Esophagus squamous epithelium (tissue), 5 donors: ENCODE measurements around the gene UNCX. TPM values are rescaled to one million over a fixed set of nuclear protein-coding genes. Genes with fewer than 3 reads are reported as not detected.

Source experiments
- DNase-seq: peaks from one replicate; lab custom pipeline; 2025; lab: John Stamatoyannopoulos, UW
- H3K27ac ChIP-seq, 4 donors: fragments of 200-600 bp; sonication (generic); one replicate each; pipeline ENCODE4 v1.5.1; 2016 to 2019; ENCODE audit warnings: mild to moderate bottlenecking in 1 of 4
- H3K27me3 ChIP-seq, 4 donors: fragments of 200-600 bp; sonication (generic); 1 replicate in 3 of 4; 2 replicates in 1 of 4; pipeline versions ENCODE4 v1.5.1 to v1.6.0; 2017 to 2021; ENCODE audit warnings: antibody characterized with exemption in 1 of 4
- H3K36me3 ChIP-seq, 3 donors: fragments of 200-600 bp; sonication (generic); one replicate each; pipeline ENCODE4 v1.5.1; 2016 to 2019
- H3K4me1 ChIP-seq, 3 donors: fragments of 200-600 bp; sonication (generic); one replicate each; pipeline ENCODE4 v1.5.1; 2017 to 2019
- H3K4me3 ChIP-seq, 4 donors: fragments of 200-600 bp; sonication (generic); 1 replicate in 3 of 4; 2 replicates in 1 of 4; pipeline ENCODE4 v1.5.1; 2016 to 2019; ENCODE audit warnings: mild to moderate bottlenecking in 2 of 4, moderate library complexity in 1 of 4
- H3K9me3 ChIP-seq, 3 donors: fragments of 200-600 bp; sonication (generic); one replicate each; pipeline ENCODE4 v1.5.1; 2016 to 2019
- CTCF ChIP-seq, 6 experiments: fragments of 450-650 bp in 4 of 6; fragments of 200-600 bp in 2 of 6; sonication (generic) in 2 of 6; IDR thresholded peaks; one replicate each; pipeline ENCODE4 v1.5.1; 2016 to 2019; ENCODE audit warnings: antibody characterized with exemption in 6 of 6, mild to moderate bottlenecking in 4 of 6, moderate library complexity in 4 of 6
- POLR2A ChIP-seq, 4 donors: fragments of 450-650 bp; IDR thresholded peaks; one replicate each; pipeline ENCODE4 v1.6.1; 2017; ENCODE audit warnings: antibody characterized with exemption in 4 of 4, mild to moderate bottlenecking in 4 of 4, moderate library complexity in 3 of 4
- WGBS, 2 donors: methylation state at CpG; one replicate each; pipeline ENCODE4 v1.1.5; 2018; 5-methylcytosine and 5-hydroxymethylcytosine counted together
- intact Hi-C: fragments of 100-400 bp; cut with DNase I; formaldehyde crosslinking; loops from one replicate; pipeline ENCODE4 v1.15.0; 2022
- total RNA-seq, 4 donors: library from RNA; depleted of rRNA; stranded (reverse); fragments of >200 nt; gene quantifications; one replicate each; pipeline ENCODE4 v1.1.0, GENCODE V29; 2016
- donor health status: DM: yes; HTN: yes; CAD: no.

The UNCX gene
- total RNA-seq, 4 donors from 2014 or later, result not detected

- intact Hi-C loops, result no loop called here
- Histone ChIP-seq H3K27ac (no peak overlapping the region), H3K4me3 (no peak overlapping the region), H3K36me3 (no peaks in the 10 kb centered on the region), H3K27me3 (peaks cover 5 to 98% (median 22%) of the 10 kb centered on the region in 4 donors), H3K9me3 (no peaks in the 10 kb centered on the region), H3K4me1 (no peaks in the 10 kb centered on the region)
- DNase-seq, result no peak
- TF ChIP-seq CTCF (IDR thresholded peaks at IDR 0.05), result no peak
- TF ChIP-seq POLR2A (IDR thresholded peaks at IDR 0.05), result no peak
- WGBS, 2 donors, result 10 to 17% methylated on average over 2 to 6 of the region's 34 CpGs
Observed at GRCh38 chr7:1254281-1255079, 21.8 kb downstream of the UNCX start.

GRCh38 chr7:1255080-1255816 is 22.6 kb downstream of the UNCX start:
- peaks cover 0 to 98% (median 18%) of the 10 kb centered on the region in 4 donors for H3K27me3 ChIP-seq
- no peaks in the 10 kb centered on the region for H3K9me3 ChIP-seq
- no peak overlapping the region for H3K27ac ChIP-seq
- WGBS, 2 donors, result 28 to 40% methylated on average over 3 to 5 of the region's 21 CpGs
- H3K36me3 ChIP-seq, result no peaks in the 10 kb centered on the region
- intact Hi-C loops, result no loop called here
- H3K4me3 ChIP-seq, result no peak overlapping the region
- TF ChIP-seq CTCF (IDR thresholded peaks at IDR 0.05) (no peak), POLR2A (IDR thresholded peaks at IDR 0.05) (no peak)
- no peaks in the 10 kb centered on the region for H3K4me1 ChIP-seq
- DNase-seq, result no peak

DNA sequence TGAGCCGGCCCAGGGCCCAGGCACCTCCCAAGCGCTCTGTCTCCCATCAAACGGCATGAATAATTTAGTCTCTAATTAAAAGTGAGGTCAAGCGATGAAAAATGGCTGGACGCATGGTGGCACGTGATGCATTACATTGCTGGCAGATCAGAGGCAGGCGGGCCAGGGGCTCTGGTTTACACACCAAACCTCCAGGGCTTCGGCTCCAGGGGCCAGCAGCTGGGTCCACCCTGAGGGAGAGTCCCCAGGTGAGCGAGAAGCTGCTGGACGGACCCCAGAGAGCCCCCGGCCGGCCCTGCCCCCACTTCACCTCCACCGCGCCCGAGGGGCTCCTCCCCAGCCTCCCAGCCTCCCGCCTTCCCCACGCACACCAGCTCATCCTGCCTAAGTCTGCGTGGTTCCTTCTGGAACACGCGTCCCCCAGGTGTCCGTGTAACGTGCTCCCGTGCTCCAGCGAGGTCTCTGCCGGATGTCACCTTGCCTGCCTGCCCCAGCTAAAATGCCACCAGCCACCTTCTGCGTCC is 23.2 kb downstream of the UNCX start:
- no peak for TF ChIP-seq CTCF (IDR thresholded peaks at IDR 0.05)
- TF ChIP-seq POLR2A (IDR thresholded peaks at IDR 0.05), result no peak
- Histone ChIP-seq H3K4me3 (no peak overlapping the region), H3K4me1 (no peaks in the 10 kb centered on the region), H3K36me3 (no peaks in the 10 kb centered on the region), H3K27ac (no peak overlapping the region), H3K9me3 (no peaks in the 10 kb centered on the region), H3K27me3 (peaks cover 0 to 98% (median 15%) of the 10 kb centered on the region in 4 donors)
- intact Hi-C loops, result no loop called here
- WGBS, 2 donors, result 63 to 76% methylated on average over 14 to 17 of the region's 26 CpGs
- DNase-seq, result no peak

GRCh38 chr7:1256621-1257020 is 23.9 kb downstream of the UNCX start:
- Histone ChIP-seq H3K9me3 (no peaks in the 10 kb centered on the region), H3K27me3 (peaks cover 0 to 98% (median 12%) of the 10 kb centered on the region in 4 donors)

More at GRCh38 chr7:1256621-1257020, 23.9 kb downstream of the UNCX start:
- Histone ChIP-seq H3K4me1 (no peaks in the 10 kb centered on the region), H3K4me3 (no peak overlapping the region), H3K27ac (no peak overlapping the region), H3K36me3 (no peaks in the 10 kb centered on the region)
- TF ChIP-seq POLR2A (IDR thresholded peaks at IDR 0.05), result no peak
- TF ChIP-seq CTCF (IDR thresholded peaks at IDR 0.05), result no peak
- 73% methylated on average over 3 of the region's 11 CpGs; no CpG with 5 or more reads in 1 of the 2 donors for WGBS, 2 donors
- intact Hi-C loops, result no loop called here
- no peak for DNase-seq
